SK-N-SH treated with all-trans-retinoic acid at 6 μM for 48 hours (cell line): ENCODE results near the gene PLXDC2.

Experiments
- ATAC-seq: fragments of 200-7000 bp; cut with Tn5 transposase; 3 replicates; pipeline ENCODE4 v1.9.1; 2020; ENCODE audit warnings: mild to moderate bottlenecking, moderate library complexity
- ARNTL ChIP-seq: fragments of 450-650 bp; formaldehyde crosslinking; IDR thresholded peaks from 2 replicates; pipeline ENCODE4 v1.5.0; 2020; ENCODE audit warnings: low read depth, mild to moderate bottlenecking, moderate library complexity, borderline replicate concordance
- BACH2 ChIP-seq: fragments of 250-450 bp; sonication (Bioruptor Pico); IDR thresholded peaks from 2 replicates; pipeline ENCODE4 v1.9.0; 2021; ENCODE audit warnings: mild to moderate bottlenecking, borderline replicate concordance
- CSDC2 ChIP-seq: fragments of 250-450 bp; sonication (Bioruptor Pico); IDR thresholded peaks from 2 replicates; pipeline ENCODE4 v1.5.0; 2020; ENCODE audit warnings: mild to moderate bottlenecking, moderate library complexity
- ESRRG ChIP-seq: fragments of 250-450 bp; sonication (Bioruptor Pico); IDR thresholded peaks from 2 replicates; pipeline ENCODE4 v1.6.1; 2021; ENCODE audit warnings: mild to moderate bottlenecking
- GLIS3 ChIP-seq: fragments of 250-450 bp; sonication (Bioruptor Pico); IDR thresholded peaks from 2 replicates; pipeline ENCODE4 v1.5.0; 2020; ENCODE audit warnings: mild to moderate bottlenecking, moderate library complexity
- ISL1 ChIP-seq: fragments of 250-450 bp; sonication (Bioruptor Pico); IDR thresholded peaks from 2 replicates; pipeline ENCODE4 v2.1.2; 2022; ENCODE audit warnings: mild to moderate bottlenecking, moderate library complexity
- OSR1 ChIP-seq: fragments of 250-450 bp; sonication (Bioruptor Pico); IDR thresholded peaks from 2 replicates; pipeline ENCODE4 v1.8.0; 2022; ENCODE audit warnings: moderate library complexity, mild to moderate bottlenecking, inconsistent platforms
- PATZ1 ChIP-seq: fragments of 250-450 bp; sonication (Bioruptor Pico); IDR thresholded peaks from 2 replicates; pipeline ENCODE4 v1.8.0; 2020; ENCODE audit warnings: mild to moderate bottlenecking, moderate library complexity, borderline replicate concordance
- POU6F1 ChIP-seq: fragments of 250-450 bp; sonication (Bioruptor Pico); IDR thresholded peaks from 2 replicates; pipeline ENCODE4 v1.8.0; 2021; ENCODE audit warnings: low read depth, mild to moderate bottlenecking, moderate library complexity, borderline replicate concordance
- SNAI2 ChIP-seq: fragments of 250-450 bp; sonication (Bioruptor Pico); IDR thresholded peaks from 2 replicates; pipeline ENCODE4 v1.5.0; 2020; ENCODE audit warnings: mild to moderate bottlenecking, moderate library complexity
- TCF4 ChIP-seq: fragments of 250-450 bp; sonication (Bioruptor Pico); IDR thresholded peaks from 2 replicates; pipeline ENCODE4 v1.8.0; 2021; ENCODE audit warnings: mild to moderate bottlenecking, moderate library complexity, borderline replicate concordance
- TSHZ2 ChIP-seq: fragments of 250-450 bp; sonication (Bioruptor Pico); IDR thresholded peaks from 2 replicates; pipeline ENCODE4 v1.5.0; 2020; ENCODE audit warnings: mild to moderate bottlenecking, moderate library complexity
- ZC3H10 ChIP-seq: fragments of 250-450 bp; sonication (Bioruptor Pico); IDR thresholded peaks from 2 replicates; pipeline ENCODE4 v1.5.1; 2021; ENCODE audit warnings: mild to moderate bottlenecking, moderate library complexity
- ZFP3 ChIP-seq: fragments of 250-450 bp; sonication (Bioruptor Pico); IDR thresholded peaks from 2 replicates; pipeline ENCODE4 v1.5.0; 2020; ENCODE audit warnings: mild to moderate bottlenecking, moderate library complexity
- ZFP30 ChIP-seq: fragments of 450-650 bp; formaldehyde crosslinking; IDR thresholded peaks from 2 replicates; pipeline ENCODE4 v1.5.0; 2022; ENCODE audit warnings: mild to moderate bottlenecking, moderate library complexity
- ZNF565 ChIP-seq: fragments of 450-650 bp; formaldehyde crosslinking; conservative IDR thresholded peaks from 2 replicates; pipeline ENCODE4 v1.5.0; 2020; ENCODE audit warnings: low read depth, mild to moderate bottlenecking, moderate library complexity
- ZNF70 ChIP-seq: fragments of 450-650 bp; formaldehyde crosslinking; IDR thresholded peaks from 2 replicates; pipeline ENCODE4 v1.5.0; 2020; ENCODE audit warnings: mild to moderate bottlenecking, moderate library complexity

The PLXDC2 gene

GRCh38 chr10:19920075-19920726 lies 104.0 kb downstream of the PLXDC2 start:
- no peak for ATAC-seq
- TF ChIP-seq SNAI2 (CRISPR knock-in tag) (no peak), GLIS3 (CRISPR knock-in tag) (no peak), POU6F1 (CRISPR knock-in tag) (no peak), PATZ1 (CRISPR knock-in tag) (no peak), ZFP30 (CRISPR knock-in tag) (no peak), ESRRG (no peak), TSHZ2 (no peak), ZNF70 (CRISPR knock-in tag) (no peak), ZC3H10 (CRISPR knock-in tag) (no peak), ISL1 (CRISPR knock-in tag) (no peak), TCF4 (CRISPR knock-in tag) (no peak), OSR1 (CRISPR knock-in tag) (no peak), ARNTL (CRISPR knock-in tag) (no peak), BACH2 (CRISPR knock-in tag) (no peak), CSDC2 (CRISPR knock-in tag) (no peak)

GRCh38 chr10:19921300-19922140 lies 105.3 kb downstream of the PLXDC2 start:
- TF ChIP-seq ZFP3 (CRISPR knock-in tag) (no peak), POU6F1 (CRISPR knock-in tag) (peak; percentile 65; the same call in 1 of the 2 replicates), ISL1 (CRISPR knock-in tag) (peak; percentile 79)
- ATAC-seq, result peak; percentile 71

GRCh38 chr10:19922236-19922963 lies 106.2 kb downstream of the PLXDC2 start:
- peak; percentile 77 for ATAC-seq
- no peak for TF ChIP-seq TSHZ2
- no peak for TF ChIP-seq ZC3H10 (CRISPR knock-in tag)
- no peak for TF ChIP-seq ZNF565 (CRISPR knock-in tag)
- no peak for TF ChIP-seq PATZ1 (CRISPR knock-in tag)
- peak; percentile 42 for TF ChIP-seq ISL1 (CRISPR knock-in tag)
- no peak for TF ChIP-seq SNAI2 (CRISPR knock-in tag)
